NCI-H1048 (cell line): ENCODE data around the gene KRT37.
"Not testable (repeated sequence)": the region's sequence is repeated elsewhere in the genome, so short reads cannot be mapped to it uniquely, and the experiment has no call there.

ENCODE experiments used
- DNase-seq: peaks from one replicate; lab custom pipeline; 2025; lab: John Stamatoyannopoulos, UW

The KRT37 gene

GRCh38 chr17:41434415-41434814, 10.0 kb upstream of the KRT37 start:
- DNase-seq = no peak

DNA sequence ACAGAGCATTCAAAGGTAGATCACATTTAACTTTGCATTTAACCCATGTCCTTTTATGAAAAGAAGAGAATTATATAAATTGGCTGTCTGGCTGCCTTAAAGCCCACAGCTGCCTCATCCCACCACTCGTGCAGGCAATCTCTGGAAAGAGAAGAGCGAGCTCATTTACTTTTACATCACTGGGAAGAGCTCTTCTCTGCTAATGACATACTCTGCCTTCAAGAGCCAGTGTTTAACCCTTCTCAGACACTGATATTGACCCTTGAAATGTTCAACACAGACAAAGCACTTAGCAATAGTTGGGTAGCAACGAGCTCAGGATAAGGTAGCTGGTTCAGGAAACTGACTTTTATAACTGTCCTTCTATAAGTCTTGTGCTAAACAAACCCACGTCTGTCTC, 9.6 kb upstream of the KRT37 start:
- DNase-seq = no peak

- no peak for DNase-seq
Measured at GRCh38 chr17:41433586-41433985, 9.2 kb upstream of the KRT37 start.

DNA sequence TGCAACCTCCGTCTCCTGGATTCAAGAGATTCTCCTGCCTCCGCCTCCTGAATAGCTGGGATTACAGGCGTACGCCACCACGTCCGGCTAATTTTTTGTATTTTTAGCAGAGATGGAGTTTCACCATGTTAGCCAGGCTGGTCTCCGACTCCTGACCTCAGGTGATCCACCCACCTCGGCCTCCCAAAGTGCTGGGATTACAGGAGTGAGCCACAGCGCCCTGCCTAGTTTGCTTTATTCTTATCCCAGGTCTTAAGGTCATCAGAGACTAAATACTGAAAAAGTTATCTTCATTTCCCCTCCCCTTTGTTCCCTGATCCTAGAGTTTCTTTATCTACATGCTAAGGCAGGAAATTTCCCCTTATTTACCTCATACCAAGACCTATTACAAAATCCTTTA, 6.0 kb upstream of the KRT37 start:
- not testable (repeated sequence) for DNase-seq

DNA sequence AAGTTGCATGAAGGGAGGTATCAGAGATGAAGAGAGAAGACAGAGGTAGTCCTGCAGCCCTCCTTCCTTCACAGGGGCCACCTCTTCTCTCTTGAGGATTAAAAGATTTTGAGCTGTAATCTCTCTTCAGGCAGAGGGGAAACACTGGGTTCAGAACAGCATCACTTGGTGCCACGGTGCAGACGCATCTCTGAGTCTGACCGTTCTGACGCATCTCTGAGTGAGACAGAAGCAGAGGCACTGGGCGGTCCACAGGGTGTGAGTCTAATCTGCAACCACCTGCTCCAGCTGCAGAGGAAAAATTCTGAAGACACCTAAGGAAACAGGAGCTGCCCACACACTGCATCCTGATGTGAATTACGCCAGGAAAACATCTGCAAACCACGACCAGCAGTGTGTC, 5.3 kb upstream of the KRT37 start:
- no peak for DNase-seq

DNA sequence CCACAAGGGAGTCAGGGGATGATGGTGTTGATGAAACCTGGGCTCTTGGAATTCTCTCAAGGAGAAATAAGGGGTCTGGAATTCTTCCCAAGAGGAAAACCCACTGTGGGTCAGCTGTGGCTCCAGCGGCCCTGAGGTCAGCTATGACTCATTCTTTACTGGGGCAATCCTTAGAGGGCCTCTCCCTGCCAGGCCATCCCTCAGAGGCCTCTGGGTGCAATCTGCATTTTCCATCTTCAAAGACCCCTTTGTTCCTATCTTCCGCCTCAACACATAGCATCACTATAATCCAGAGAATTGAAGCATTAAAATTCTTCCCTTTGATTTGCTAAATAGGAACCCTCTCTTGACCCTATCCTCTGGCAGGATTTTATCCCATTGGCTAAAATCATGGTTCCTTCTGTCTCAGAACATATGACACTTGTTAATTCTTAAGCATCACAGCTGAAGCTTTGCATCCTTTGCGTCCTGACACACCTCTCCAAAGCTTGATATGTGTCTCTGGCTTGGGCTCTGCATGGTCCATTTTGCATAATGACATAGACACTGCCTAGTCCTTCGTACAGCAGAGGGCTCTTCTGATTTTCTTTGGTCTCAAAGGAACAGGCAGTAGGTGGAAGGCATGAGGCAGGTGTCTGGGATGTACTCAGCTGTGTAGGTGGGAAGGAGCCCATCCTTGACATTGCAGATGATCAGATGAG, 4.4 kb upstream of the KRT37 start:
- DNase-seq = no peak

DNA sequence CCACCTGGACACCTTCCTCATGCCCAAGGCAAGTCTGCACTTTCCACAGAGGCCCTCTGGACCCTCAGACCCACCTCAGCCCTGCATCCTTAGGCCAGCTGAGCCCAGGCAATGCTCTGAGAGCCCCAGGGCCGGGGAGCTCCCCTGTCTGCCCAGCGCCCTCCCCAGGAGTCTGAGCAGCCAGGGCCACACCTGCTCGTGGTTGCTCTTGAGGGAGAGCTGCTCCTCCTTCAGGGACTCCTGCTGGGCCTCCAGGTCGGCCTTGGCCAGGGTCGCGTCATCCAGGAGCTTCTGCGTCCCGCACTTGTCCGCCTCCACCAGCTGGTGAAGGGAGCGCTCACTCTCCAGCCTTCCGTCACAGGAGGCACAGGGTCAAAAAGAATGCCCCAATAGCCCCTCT, 1.8 kb downstream of the KRT37 start:
- not testable (repeated sequence) for DNase-seq

GRCh38 chr17:41421617-41422016, 2.8 kb downstream of the KRT37 start:
- DNase-seq = no peak

GRCh38 chr17:41421116-41421515, 3.3 kb downstream of the KRT37 start:
- no peak for DNase-seq

DNA sequence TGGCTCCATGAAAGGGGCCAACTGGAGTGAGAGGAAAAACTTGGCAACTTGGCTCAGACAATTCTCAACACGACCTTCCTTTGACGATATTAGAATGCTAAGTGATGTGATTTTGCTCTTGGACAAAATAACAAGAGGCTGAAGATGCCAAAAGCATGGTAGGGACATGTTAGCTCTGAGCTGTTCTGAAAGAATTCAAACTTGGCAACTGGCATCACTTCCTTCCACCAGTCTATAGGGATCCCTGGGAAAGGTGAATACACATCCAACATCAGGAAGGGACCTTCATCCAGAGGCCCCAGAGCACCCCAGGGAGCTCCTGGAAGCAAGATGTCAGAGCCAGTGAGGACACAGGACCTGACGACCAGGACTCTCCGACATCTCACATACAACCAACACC, 4.3 kb downstream of the KRT37 start:
- DNase-seq = no peak

GRCh38 chr17:41419716-41420115, 4.7 kb downstream of the KRT37 start:
- no peak for DNase-seq

DNA sequence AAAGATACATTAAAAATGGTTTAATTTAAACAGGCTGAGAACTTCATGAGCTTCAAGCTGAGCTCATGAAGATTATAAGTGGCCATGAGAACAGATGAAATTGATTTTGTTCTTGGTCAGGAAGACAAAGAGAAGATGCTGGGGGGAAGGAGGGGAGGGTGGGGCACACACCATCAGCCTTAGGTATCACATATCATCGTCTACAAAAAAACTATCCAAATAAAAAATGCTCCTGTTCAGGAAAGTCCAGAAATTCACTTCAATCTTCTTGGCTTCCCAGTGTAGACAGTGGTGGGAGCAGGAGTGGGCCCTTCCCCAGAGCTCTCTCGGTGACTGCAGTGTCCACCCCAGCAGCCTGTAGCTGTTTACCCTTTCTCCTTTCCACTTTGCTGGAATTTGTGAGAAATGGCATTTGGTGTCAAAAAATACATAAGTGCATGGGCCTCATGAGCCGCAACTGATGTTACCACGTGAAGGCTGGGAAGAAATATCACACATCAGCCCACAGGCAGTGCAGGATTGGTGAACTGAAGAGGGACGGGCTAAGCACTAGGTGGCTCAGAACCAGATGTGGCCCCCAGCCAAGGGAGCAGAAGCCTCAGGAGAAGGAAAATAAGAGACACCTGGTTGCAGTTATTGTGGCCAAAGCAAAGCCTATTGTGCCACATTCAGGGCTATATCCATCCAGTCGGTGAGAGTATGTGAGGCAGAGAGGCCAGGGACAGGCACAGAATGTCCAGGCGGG, 6.1 kb downstream of the KRT37 start:
- DNase-seq = no peak

DNA sequence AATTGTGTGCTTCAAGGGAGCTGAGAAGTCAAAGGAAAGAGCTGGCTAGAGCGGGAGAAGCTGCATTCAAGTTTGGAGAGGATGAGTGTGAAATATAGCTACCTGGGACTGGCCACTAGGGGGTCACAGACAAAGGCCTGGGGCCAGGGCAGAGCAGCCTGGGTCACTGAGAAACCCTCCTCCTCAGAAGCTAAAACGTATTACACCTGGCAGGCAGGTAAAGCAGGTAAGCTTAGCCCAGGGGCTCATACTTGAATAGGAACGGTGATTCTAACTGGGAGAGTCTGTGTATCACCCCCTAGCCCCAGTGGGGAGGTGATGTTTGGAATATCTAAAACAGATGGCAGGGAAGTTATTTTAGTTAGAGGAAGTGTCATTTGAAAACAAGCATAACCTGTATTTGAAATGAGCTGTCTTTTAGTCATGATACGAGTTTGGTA, 6.8 kb downstream of the KRT37 start:
- DNase-seq = no peak

- no peak for DNase-seq
Measured at GRCh38 chr17:41417127-41417526, 7.3 kb downstream of the KRT37 start.

DNA sequence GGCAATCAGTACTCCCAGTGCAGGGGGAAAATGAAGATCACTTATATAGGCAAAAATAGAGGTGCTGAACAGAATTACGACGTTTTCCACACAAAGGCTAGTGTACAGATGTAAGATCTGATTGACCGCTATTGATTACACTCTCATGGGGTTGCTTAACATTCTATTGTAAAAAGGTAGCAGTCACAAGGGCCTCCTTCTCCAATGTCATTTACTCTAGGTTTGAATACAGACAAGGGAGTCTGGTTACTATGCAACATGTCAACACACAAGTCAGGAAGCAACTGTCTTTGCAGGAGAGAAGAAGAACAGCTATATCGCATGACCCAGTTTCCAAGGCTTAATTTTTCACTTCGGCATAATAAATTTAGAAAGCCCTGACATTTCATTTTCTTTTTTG, 7.9 kb downstream of the KRT37 start:
- DNase-seq = no peak

DNA sequence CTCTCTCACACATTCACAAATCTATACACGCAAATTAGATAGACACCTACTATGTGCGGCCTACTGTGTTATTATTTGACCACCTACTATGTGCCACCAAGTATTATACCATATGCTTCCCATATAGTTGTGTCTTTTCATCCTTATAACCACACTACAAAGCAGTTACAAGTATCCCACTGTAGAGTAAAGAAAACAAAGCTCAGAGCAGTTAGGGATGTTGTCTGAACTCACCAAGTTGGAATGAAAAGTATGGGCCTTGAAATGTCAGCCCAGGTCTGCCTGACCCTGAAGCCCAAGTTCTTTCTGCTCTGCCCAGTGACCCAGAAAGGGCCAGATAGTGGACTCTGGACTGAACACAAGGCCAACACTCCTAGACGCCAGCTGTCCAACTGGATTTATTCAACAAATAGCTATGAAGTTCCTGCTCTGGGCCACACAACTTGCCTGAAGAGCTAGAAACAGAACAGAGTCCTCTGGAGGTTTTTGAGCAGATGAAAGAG, 8.5 kb downstream of the KRT37 start:
- DNase-seq = no peak

- DNase-seq = no peak
Measured at GRCh38 chr17:41415411-41415810, 9.0 kb downstream of the KRT37 start.

DNA sequence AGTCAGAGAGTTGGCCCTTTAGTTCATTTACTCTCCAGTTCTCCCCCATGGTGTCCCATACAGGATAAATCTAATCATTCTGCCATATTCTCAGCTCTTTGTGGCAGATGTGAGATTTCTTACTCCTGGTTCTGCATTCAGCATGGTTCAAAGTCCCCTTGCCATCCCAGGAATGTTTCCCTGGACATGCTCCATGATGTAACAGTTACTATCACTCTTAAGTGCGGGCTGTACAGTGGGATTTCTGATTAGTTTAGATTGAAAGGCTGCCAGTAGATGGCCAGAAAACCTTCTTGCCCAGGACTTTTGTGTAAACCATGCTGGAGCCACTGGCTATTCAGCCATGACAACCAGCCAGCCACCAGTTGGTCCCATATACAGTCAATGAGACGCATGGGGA, 10.4 kb downstream of the KRT37 start:
- no peak for DNase-seq

GRCh38 chr17:41413353-41413957, 10.9 kb downstream of the KRT37 start:
- no peak for DNase-seq

DNA sequence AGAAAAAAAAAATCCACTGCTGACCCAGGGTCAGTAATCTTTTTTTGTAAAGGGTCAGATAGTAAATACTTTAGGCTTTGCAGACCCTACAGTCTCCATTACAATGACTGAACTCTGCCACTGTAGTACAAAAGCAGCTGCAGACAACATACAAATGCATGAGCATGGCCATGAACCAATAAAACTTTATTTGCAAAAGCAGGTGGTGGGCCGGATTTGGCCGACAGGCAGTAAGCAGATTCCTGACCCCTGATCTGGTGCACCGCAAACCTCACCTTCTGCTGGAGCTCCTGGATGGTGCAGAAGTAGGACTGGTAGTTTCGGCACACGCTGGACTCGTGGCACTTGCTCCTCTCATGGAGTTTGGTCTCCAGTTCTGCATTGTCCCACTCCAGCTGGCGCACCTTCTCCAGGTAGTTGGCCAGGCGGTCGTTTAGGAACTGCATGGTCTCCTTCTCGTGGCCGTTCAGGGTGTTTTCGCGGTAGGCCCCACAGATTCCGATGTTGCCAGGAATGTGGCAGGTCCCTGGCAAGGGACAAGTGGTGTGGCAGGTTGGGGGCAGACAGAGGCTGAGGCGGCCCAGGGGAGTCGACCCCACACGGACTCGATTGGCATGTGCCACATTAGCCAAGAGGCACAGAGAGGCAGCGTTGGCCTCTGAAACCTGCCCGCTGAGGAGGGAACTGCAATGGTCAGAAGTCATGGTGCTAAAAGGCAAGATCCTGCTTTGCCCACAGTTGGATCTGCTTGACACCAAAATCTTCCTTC, 13.1 kb downstream of the KRT37 start:
- DNase-seq = no peak

- no peak for DNase-seq
Measured at GRCh38 chr17:41407226-41407625, 17.2 kb downstream of the KRT37 start.

DNA sequence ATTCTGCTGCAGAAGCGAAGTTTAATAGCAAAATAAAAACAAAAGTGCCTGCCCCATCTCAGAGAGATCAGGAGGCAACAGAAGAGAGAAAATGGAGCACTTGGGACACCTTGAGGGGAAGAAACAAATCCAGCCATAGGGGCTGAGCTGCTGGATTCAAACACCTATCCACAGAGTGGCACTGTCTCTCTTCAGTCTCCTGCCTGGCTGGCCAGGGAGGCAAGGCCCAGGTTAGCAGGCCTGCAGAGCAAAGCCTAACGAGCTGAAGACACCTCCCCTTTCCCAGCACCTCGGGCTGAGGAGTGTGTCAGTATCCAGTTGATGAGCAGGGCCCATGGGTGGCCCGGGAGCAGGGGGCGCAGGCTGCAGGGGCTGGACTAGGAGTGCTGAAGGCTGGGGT, 18.2 kb downstream of the KRT37 start:
- DNase-seq = no peak
